PC-9 (cell line): Measurements from ENCODE around the gene ST8SIA6.

Experiments used
- EZH2 ChIP-seq: fragments of 200-600 bp; sonication (generic); IDR thresholded peaks from 2 replicates; pipeline ENCODE4 v1.8.0; 2017; ENCODE audit warnings: antibody characterized with exemption, low read depth
- TF ChIP-seq, protein P1 (sequence below): fragments of 200-600 bp; sonication (generic); conservative IDR thresholded peaks from 2 replicates; pipeline ENCODE4 v1.6.1; 2017; ENCODE audit warnings: mixed run types, antibody characterized with exemption, mild to moderate bottlenecking, moderate library complexity

DNA sequence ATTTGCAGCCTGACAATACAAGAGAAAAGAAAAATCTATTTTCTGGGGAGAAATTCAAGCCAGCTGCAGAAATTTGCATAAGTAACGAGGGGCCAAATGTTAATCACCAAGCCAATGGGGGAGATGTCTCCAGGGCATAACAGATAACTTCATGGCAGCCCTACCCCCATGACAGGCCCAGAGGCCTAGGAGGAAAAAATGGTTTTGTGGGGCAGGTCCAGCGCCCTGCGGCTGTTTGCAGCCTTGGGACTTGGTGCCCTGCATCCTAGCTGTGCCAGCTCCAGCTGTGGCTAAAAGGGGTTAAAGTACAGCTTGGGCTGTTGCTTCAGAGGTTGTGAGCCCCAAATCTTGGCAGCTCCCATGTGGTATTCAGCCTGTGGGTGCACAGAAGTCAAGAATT lies 172.1 kb downstream of the ST8SIA6 start:
- TF ChIP-seq, protein P1, sequence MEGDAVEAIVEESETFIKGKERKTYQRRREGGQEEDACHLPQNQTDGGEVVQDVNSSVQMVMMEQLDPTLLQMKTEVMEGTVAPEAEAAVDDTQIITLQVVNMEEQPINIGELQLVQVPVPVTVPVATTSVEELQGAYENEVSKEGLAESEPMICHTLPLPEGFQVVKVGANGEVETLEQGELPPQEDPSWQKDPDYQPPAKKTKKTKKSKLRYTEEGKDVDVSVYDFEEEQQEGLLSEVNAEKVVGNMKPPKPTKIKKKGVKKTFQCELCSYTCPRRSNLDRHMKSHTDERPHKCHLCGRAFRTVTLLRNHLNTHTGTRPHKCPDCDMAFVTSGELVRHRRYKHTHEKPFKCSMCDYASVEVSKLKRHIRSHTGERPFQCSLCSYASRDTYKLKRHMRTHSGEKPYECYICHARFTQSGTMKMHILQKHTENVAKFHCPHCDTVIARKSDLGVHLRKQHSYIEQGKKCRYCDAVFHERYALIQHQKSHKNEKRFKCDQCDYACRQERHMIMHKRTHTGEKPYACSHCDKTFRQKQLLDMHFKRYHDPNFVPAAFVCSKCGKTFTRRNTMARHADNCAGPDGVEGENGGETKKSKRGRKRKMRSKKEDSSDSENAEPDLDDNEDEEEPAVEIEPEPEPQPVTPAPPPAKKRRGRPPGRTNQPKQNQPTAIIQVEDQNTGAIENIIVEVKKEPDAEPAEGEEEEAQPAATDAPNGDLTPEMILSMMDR = no peak
- TF ChIP-seq EZH2 = no peak
